A549 (cell line): Measurements from ENCODE around the gene GOLGA5. TPM values are rescaled to one million over a fixed set of nuclear protein-coding genes. Genes with fewer than 3 reads are reported as not detected.

Source experiments
- ATAC-seq, 2 experiments: fragments of 200-7000 bp in 1 of 2; fragments of >200 bp in 1 of 2; cut with Nextera tagmentation in 1 of 2; cut with Tn5 transposase in 1 of 2; 3 replicates each; pipeline versions ENCODE4 v1.8.0 to v1.9.1; 2018 to 2020; ENCODE audit warnings: mild to moderate bottlenecking in 1 of 2, moderate library complexity in 1 of 2
- CTCF ChIA-PET: fragments of 300-600 bp; sonication (Branson Sonifier 250); formaldehyde crosslinking; extraction: SDS; loops from one replicate; lab custom pipeline; 2021; ENCODE audit warnings: antibody characterized with exemption, inconsistent platforms; lab: Yijun Ruan, JAX
- POLR2A ChIA-PET: fragments of 350-600 bp; formaldehyde crosslinking; extraction: SDS; loops from one replicate; lab custom pipeline; 2021; ENCODE audit warnings: antibody characterized with exemption, inconsistent platforms; lab: Yijun Ruan, JAX
- DNase-seq, 2 experiments: peaks; one replicate each; pipeline versions ENCODE4 v3.0.0 to v3.0.0-alpha.2; 2011 to 2016; ENCODE audit warnings: low read depth in 1 of 2, low spot score in 1 of 2
- FAIRE-seq: peaks from 2 replicates; lab custom pipeline; 2011; peaks lifted over from hg19 to GRCh38; lab: Jason Lieb, UNC
- H3K27ac ChIP-seq, 2 experiments: fragments of >200 bp; sonication (Bioruptor Twin); formaldehyde crosslinking; 3 replicates each; pipeline ENCODE4 v1.5.1; 2016 to 2017
- H3K4me1 ChIP-seq: fragments of >200 bp; sonication (Bioruptor Twin); formaldehyde crosslinking; 3 replicates; pipeline ENCODE4 v1.6.1; 2016
- H3K4me2 ChIP-seq: fragments of >200 bp; sonication (Bioruptor Twin); formaldehyde crosslinking; 3 replicates; pipeline ENCODE4 v1.6.1; 2016
- H3K4me3 ChIP-seq: fragments of >200 bp; sonication (Bioruptor Twin); formaldehyde crosslinking; 3 replicates; pipeline ENCODE4 v1.5.1; 2016
- H3K9me3 ChIP-seq: fragments of >200 bp; sonication (Bioruptor Twin); formaldehyde crosslinking; 3 replicates; pipeline ENCODE4 v1.6.1; 2016
- CEBPB ChIP-seq, 2 experiments: fragments of >200 bp in 1 of 2; sonication (Bioruptor Twin) in 1 of 2; formaldehyde crosslinking in 1 of 2; IDR thresholded peaks; 2 replicates each; pipeline ENCODE4 v1.6.1; 2012 to 2016
- E2F6 ChIP-seq: IDR thresholded peaks from 2 replicates; pipeline ENCODE4 v1.6.1; 2012; ENCODE audit warnings: low read depth, borderline replicate concordance
- GATA3 ChIP-seq: IDR thresholded peaks from 2 replicates; pipeline ENCODE4 v1.6.1; 2012; ENCODE audit warnings: borderline replicate concordance
- HDAC2 ChIP-seq: fragments of 200-600 bp; sonication (generic); IDR thresholded peaks from 2 replicates; pipeline ENCODE4 v1.6.1; 2016
- HES2 ChIP-seq: fragments of >200 bp; sonication (Bioruptor Twin); formaldehyde crosslinking; IDR thresholded peaks from 2 replicates; pipeline ENCODE4 v1.6.1; 2016
- HEYL ChIP-seq: fragments of 250-450 bp; sonication (Bioruptor Pico); IDR thresholded peaks from 2 replicates; pipeline ENCODE4 v1.8.0; 2021; ENCODE audit warnings: mild to moderate bottlenecking, moderate library complexity
- HMGXB4 ChIP-seq: fragments of 250-450 bp; sonication (Bioruptor Pico); IDR thresholded peaks from 2 replicates; pipeline ENCODE4 v1.5.0; 2021; ENCODE audit warnings: mild to moderate bottlenecking, moderate library complexity, borderline replicate concordance
- JUNB ChIP-seq: fragments of >200 bp; sonication (Bioruptor Twin); formaldehyde crosslinking; IDR thresholded peaks from 2 replicates; pipeline ENCODE4 v1.6.1; 2016
- KDM1A ChIP-seq: fragments of 200-600 bp; sonication (generic); IDR thresholded peaks from 2 replicates; pipeline ENCODE4 v1.6.1; 2016; ENCODE audit warnings: low read depth, mild to moderate bottlenecking
- MAFK ChIP-seq: fragments of 450-650 bp; IDR thresholded peaks from 2 replicates; pipeline ENCODE4 v1.6.1; 2014; ENCODE audit not compliant: partially characterized antibody
- MAZ ChIP-seq: fragments of 150-350 bp; IDR thresholded peaks from 2 replicates; pipeline ENCODE4 v1.6.1; 2014; ENCODE audit warnings: antibody characterized with exemption, low read depth, low read length, borderline replicate concordance
- NPAS2 ChIP-seq: fragments of 250-450 bp; sonication (Bioruptor Pico); IDR thresholded peaks from 2 replicates; pipeline ENCODE4 v1.8.0; 2022; ENCODE audit warnings: mild to moderate bottlenecking, moderate library complexity, borderline replicate concordance
- NR3C1 ChIP-seq: fragments of >200 bp; sonication (Bioruptor Twin); formaldehyde crosslinking; IDR thresholded peaks from 3 replicates; pipeline ENCODE4 v1.6.1; 2017
- POLR2AphosphoS2 ChIP-seq: conservative IDR thresholded peaks from 2 replicates; pipeline ENCODE4 v1.6.1; 2012; ENCODE audit warnings: low read length, improper control_type of control experiment, inconsistent platforms
- REST ChIP-seq: fragments of 200-600 bp; sonication (generic); IDR thresholded peaks from 2 replicates; pipeline ENCODE4 v1.6.1; 2016; ENCODE audit warnings: antibody characterized with exemption, mild to moderate bottlenecking, moderate library complexity
- RFX5 ChIP-seq: fragments of 450-650 bp; IDR thresholded peaks from 2 replicates; pipeline ENCODE4 v1.7.1; 2014; ENCODE audit warnings: antibody characterized with exemption, mild to moderate bottlenecking, moderate library complexity
- RNF2 ChIP-seq: fragments of 200-600 bp; sonication (generic); IDR thresholded peaks from 2 replicates; pipeline ENCODE4 v1.6.1; 2016; ENCODE audit warnings: low read depth, mild to moderate bottlenecking, antibody characterized with exemption, moderate library complexity, borderline replicate concordance
- SMC3 ChIP-seq: fragments of >200 bp; sonication (Bioruptor Twin); formaldehyde crosslinking; IDR thresholded peaks from 3 replicates; pipeline ENCODE4 v1.6.1; 2018; ENCODE audit warnings: inconsistent platforms
- SREBF2 ChIP-seq: fragments of 450-650 bp; IDR thresholded peaks from 2 replicates; pipeline ENCODE4 v1.6.1; 2014; ENCODE audit warnings: mild to moderate bottlenecking, moderate library complexity
- TP53 ChIP-seq: fragments of 250-450 bp; sonication (Bioruptor Pico); IDR thresholded peaks from 2 replicates; pipeline ENCODE4 v1.5.0; 2021; ENCODE audit warnings: mild to moderate bottlenecking, moderate library complexity
- ZNF302 ChIP-seq: fragments of 250-450 bp; sonication (Bioruptor Pico); IDR thresholded peaks from 2 replicates; pipeline ENCODE4 v1.9.0; 2021; ENCODE audit warnings: inconsistent platforms, mild to moderate bottlenecking, moderate library complexity
- WGBS: methylation state at CpG from one replicate; pipeline ENCODE4 v1.1.6; 2017; ENCODE audit errors: missing lambda C conversion rate; 5-methylcytosine and 5-hydroxymethylcytosine counted together
- polyA plus RNA-seq, 4 experiments: library from polyadenylated mRNA; depleted of rRNA in 3 of 4; stranded (reverse); fragments of >200 nt; fragmentation: RNase III in 1 of 4; extraction: RNeasy Plus Mini Kit Qiagen cat#74134 plus additional on column Dnase treatment in 1 of 4; gene quantifications; 2 replicates in 3 of 4; 3 replicates in 1 of 4; pipeline ENCODE4 v1.2.3, GENCODE V29; 2011 to 2017
- TF ChIP-seq, protein P1 (sequence below): fragments of >200 bp; sonication (Bioruptor Twin); formaldehyde crosslinking; IDR thresholded peaks from 3 replicates; pipeline ENCODE4 v1.5.1; 2016
- TF ChIP-seq, protein P2 (sequence below): fragments of 150-350 bp; IDR thresholded peaks from 2 replicates; pipeline ENCODE4 v1.6.1; 2014; ENCODE audit warnings: low read depth, mild to moderate bottlenecking, low read length

GOLGA5 gene
- polyA plus RNA-seq, 2 of the 4 experiments (the other 2 are of a cell fraction), result 31.9 to 53.8 TPM

DNA sequence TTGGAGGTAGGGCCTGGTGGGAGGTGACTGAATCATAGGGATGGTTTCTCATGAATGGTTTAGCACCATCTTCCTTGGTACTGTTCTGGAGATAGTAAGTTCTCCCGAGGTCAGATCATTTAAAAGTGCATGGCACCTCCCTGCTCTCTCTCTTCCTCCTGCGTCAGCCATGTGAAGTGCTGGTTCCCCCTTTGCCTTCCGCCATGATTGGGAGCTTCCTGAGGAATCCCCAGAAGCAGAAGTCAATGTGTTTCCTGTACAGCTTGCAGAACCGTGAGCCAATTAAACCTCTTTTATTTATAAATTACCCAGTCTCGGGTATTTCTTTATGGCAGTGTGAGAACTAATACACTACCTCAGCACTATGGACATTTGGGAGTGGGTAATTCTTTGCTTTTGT lies 40.9 kb upstream of the GOLGA5 start (continued):
- TF ChIP-seq REST (no peak), TP53 (CRISPR knock-in tag) (no peak), CEBPB (IDR thresholded peaks at IDR 0.05) (no peak), RFX5 (no peak), SREBF2 (no peak), NPAS2 (CRISPR knock-in tag) (no peak), POLR2AphosphoS2 (no peak), JUNB (no peak)
- TF ChIP-seq, all 56 proteins: peak for 0

- TF ChIP-seq MAZ (no peak), E2F6 (no peak), HDAC2 (no peak)
- H3K4me1 ChIP-seq, result no peaks in the 10 kb centered on the region
- DNase-seq (no peak), FAIRE-seq (no peak), ATAC-seq (no peak)
- H3K27ac ChIP-seq, result no peak overlapping the region
- no peaks in the 10 kb centered on the region for H3K9me3 ChIP-seq
- POLR2A ChIA-PET, result no interaction called here
- no peak overlapping the region for H3K4me2 ChIP-seq
- CTCF ChIA-PET, result interaction anchor here (0.5 to 2.5 kb wide), 3 partner anchors 11 to 29 kb away, joined by 3 to 11 read pairs (median 4); no protein-coding TSS in a partner anchor
- WGBS, result 78% methylated on average over 1 of the region's 1 CpG
- H3K4me3 ChIP-seq, result no peak overlapping the region
Observed at GRCh38 chr14:92754966-92755365, 39.1 kb upstream of the GOLGA5 start.

DNA sequence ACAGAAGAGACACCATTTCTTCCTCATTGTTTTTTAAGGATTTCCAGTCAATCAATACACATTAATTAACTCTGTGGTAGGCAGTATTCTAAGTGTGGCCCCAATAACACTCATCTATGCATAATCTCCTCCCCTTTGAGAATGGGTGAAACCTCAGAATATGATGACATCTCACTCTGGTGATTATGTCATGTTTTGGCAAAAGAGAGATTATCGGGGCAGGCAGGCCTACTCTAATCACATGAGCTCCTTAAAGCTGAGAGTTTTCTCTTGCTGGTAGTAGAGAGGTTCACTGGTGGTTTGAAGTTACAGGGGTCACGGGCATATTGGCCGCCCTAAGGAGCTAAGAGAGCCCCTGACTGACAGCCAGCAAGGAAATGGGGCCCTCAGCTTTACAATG lies 38.6 kb upstream of the GOLGA5 start:
- Histone ChIP-seq H3K4me1 (no peaks in the 10 kb centered on the region), H3K27ac (no peak overlapping the region), H3K4me2 (no peak overlapping the region), H3K4me3 (no peak overlapping the region), H3K9me3 (no peaks in the 10 kb centered on the region)
- ChIA-PET CTCF (interaction anchor here (2.5 kb wide), 1 partner anchor 29 kb away, joined by 11 read pairs; no protein-coding TSS in a partner anchor), POLR2A (no interaction called here)
- ATAC-seq (no peak), FAIRE-seq (no peak), DNase-seq (no peak)
- no peak for TF ChIP-seq HES2
- no peak for TF ChIP-seq HDAC2
- TF ChIP-seq ZNF302 (CRISPR knock-in tag), result no peak
- no peak for TF ChIP-seq RNF2
- no peak for TF ChIP-seq HMGXB4 (CRISPR knock-in tag)
- TF ChIP-seq, protein P1, sequence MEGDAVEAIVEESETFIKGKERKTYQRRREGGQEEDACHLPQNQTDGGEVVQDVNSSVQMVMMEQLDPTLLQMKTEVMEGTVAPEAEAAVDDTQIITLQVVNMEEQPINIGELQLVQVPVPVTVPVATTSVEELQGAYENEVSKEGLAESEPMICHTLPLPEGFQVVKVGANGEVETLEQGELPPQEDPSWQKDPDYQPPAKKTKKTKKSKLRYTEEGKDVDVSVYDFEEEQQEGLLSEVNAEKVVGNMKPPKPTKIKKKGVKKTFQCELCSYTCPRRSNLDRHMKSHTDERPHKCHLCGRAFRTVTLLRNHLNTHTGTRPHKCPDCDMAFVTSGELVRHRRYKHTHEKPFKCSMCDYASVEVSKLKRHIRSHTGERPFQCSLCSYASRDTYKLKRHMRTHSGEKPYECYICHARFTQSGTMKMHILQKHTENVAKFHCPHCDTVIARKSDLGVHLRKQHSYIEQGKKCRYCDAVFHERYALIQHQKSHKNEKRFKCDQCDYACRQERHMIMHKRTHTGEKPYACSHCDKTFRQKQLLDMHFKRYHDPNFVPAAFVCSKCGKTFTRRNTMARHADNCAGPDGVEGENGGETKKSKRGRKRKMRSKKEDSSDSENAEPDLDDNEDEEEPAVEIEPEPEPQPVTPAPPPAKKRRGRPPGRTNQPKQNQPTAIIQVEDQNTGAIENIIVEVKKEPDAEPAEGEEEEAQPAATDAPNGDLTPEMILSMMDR, result no peak
- no peak for TF ChIP-seq GATA3
- TF ChIP-seq KDM1A, result no peak
- TF ChIP-seq NR3C1, result no peak
- no peak for TF ChIP-seq MAFK
- TF ChIP-seq SMC3, result no peak
- no peak for TF ChIP-seq HEYL (CRISPR knock-in tag)
- TF ChIP-seq, protein P2, sequence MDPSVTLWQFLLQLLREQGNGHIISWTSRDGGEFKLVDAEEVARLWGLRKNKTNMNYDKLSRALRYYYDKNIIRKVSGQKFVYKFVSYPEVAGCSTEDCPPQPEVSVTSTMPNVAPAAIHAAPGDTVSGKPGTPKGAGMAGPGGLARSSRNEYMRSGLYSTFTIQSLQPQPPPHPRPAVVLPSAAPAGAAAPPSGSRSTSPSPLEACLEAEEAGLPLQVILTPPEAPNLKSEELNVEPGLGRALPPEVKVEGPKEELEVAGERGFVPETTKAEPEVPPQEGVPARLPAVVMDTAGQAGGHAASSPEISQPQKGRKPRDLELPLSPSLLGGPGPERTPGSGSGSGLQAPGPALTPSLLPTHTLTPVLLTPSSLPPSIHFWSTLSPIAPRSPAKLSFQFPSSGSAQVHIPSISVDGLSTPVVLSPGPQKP, result no peak
- TF ChIP-seq NPAS2 (CRISPR knock-in tag), result no peak
- 80% methylated on average over 3 of the region's 3 CpGs for WGBS
